Smooth muscle cell (in vitro differentiated cells): Measurements from ENCODE around the gene DISC1. TPM values are rescaled to one million over a fixed set of nuclear protein-coding genes. Genes with fewer than 3 reads are reported as not detected.
A peak's percentile ranks its signal among the peaks of the same experiment; 100 is the strongest.

Source experiments
- DNase-seq: peaks from one replicate; lab custom pipeline; 2025; ENCODE audit not compliant: unreplicated experiment; lab: John Stamatoyannopoulos, UW
- H2AFZ ChIP-seq: fragments of 200-600 bp; sonication (generic); 2 replicates; pipeline ENCODE4 v1.6.0; 2016; ENCODE audit warnings: antibody characterized with exemption, low read depth, mild to moderate bottlenecking
- H3F3A ChIP-seq: fragments of 200-600 bp; sonication (generic); 2 replicates; pipeline ENCODE4 v1.6.0; 2017; ENCODE audit warnings: antibody characterized with exemption, low read depth
- H3K27ac ChIP-seq: fragments of 200-600 bp; sonication (generic); 2 replicates; pipeline ENCODE4 v1.5.1; 2016; ENCODE audit warnings: low read depth, mild to moderate bottlenecking
- H3K27me3 ChIP-seq: fragments of 200-600 bp; sonication (generic); 2 replicates; pipeline ENCODE4 v1.6.1; 2016; ENCODE audit warnings: low read depth, mild to moderate bottlenecking
- H3K36me3 ChIP-seq: fragments of 200-600 bp; sonication (generic); 2 replicates; pipeline ENCODE4 v1.5.1; 2016; ENCODE audit warnings: low read depth
- H3K4me1 ChIP-seq: fragments of 200-600 bp; sonication (generic); 2 replicates; pipeline ENCODE4 v1.5.1; 2016; ENCODE audit warnings: low read depth
- H3K4me2 ChIP-seq: fragments of 200-600 bp; sonication (generic); 2 replicates; pipeline ENCODE4 v1.6.0; 2016; ENCODE audit warnings: mild to moderate bottlenecking
- H3K4me3 ChIP-seq: fragments of 200-600 bp; sonication (generic); 2 replicates; pipeline ENCODE4 v1.5.1; 2016; ENCODE audit warnings: mild to moderate bottlenecking
- H3K79me2 ChIP-seq: fragments of 200-600 bp; sonication (generic); 2 replicates; pipeline ENCODE4 v1.6.0; 2016; ENCODE audit warnings: low read depth, mild to moderate bottlenecking
- H3K9ac ChIP-seq: fragments of 200-600 bp; sonication (generic); 2 replicates; pipeline ENCODE4 v1.6.0; 2016; ENCODE audit warnings: low read depth
- H3K9me3 ChIP-seq: fragments of 200-600 bp; sonication (generic); replicated peaks from 2 replicates; pipeline ENCODE4 v1.5.1; 2016; ENCODE audit warnings: low read depth
- H4K20me1 ChIP-seq: fragments of 200-600 bp; sonication (generic); 2 replicates; pipeline ENCODE4 v1.6.0; 2016; ENCODE audit warnings: low read depth
- WGBS: methylation state at CpG from one replicate; pipeline ENCODE4 v1.1.7; 2016; ENCODE audit warnings: low lambda C conversion rate; 5-methylcytosine and 5-hydroxymethylcytosine counted together
- polyA plus RNA-seq: library from polyadenylated mRNA; unstranded; fragments of >200 nt; fragmentation: Nextera tagmentation; extraction: Ambion mirVana; gene quantifications from 2 replicates; pipeline ENCODE4 v1.2.1, GENCODE V29; 2016
- total RNA-seq: library from RNA; depleted of rRNA; stranded (reverse); fragments of >200 nt; gene quantifications from 2 replicates; pipeline ENCODE4 v1.2.3, GENCODE V29; 2014
- TF ChIP-seq, protein P1 (sequence below): fragments of 200-600 bp; sonication (generic); IDR thresholded peaks from 2 replicates; pipeline ENCODE4 v1.5.1; 2017; ENCODE audit warnings: borderline replicate concordance, mild to moderate bottlenecking, antibody characterized with exemption; ENCODE audit not compliant: insufficient read depth, poor library complexity, severe bottlenecking

The DISC1 gene
- total and polyA plus RNA-seq, 2 experiments from 2014 or later, result 0.89 to 4.3 TPM

GRCh38 chr1:231986631-231987336 lies 360.2 kb downstream of the DISC1 start:
- 44% methylated on average over 8 of the region's 8 CpGs for WGBS
- TF ChIP-seq, protein P1, sequence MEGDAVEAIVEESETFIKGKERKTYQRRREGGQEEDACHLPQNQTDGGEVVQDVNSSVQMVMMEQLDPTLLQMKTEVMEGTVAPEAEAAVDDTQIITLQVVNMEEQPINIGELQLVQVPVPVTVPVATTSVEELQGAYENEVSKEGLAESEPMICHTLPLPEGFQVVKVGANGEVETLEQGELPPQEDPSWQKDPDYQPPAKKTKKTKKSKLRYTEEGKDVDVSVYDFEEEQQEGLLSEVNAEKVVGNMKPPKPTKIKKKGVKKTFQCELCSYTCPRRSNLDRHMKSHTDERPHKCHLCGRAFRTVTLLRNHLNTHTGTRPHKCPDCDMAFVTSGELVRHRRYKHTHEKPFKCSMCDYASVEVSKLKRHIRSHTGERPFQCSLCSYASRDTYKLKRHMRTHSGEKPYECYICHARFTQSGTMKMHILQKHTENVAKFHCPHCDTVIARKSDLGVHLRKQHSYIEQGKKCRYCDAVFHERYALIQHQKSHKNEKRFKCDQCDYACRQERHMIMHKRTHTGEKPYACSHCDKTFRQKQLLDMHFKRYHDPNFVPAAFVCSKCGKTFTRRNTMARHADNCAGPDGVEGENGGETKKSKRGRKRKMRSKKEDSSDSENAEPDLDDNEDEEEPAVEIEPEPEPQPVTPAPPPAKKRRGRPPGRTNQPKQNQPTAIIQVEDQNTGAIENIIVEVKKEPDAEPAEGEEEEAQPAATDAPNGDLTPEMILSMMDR, result no peak
- no peaks in the 10 kb centered on the region for H3K27me3 ChIP-seq

GRCh38 chr1:231990388-231990787 lies 363.8 kb downstream of the DISC1 start:
- H3K9ac ChIP-seq, result no peak overlapping the region
- no peaks in the 10 kb centered on the region for H4K20me1 ChIP-seq
- TF ChIP-seq, protein P1, result no peak
- no peak overlapping the region for H3K4me3 ChIP-seq
- DNase-seq, result no peak
- H2AFZ ChIP-seq, result no peak overlapping the region
- no peak overlapping the region for H3K27ac ChIP-seq
- H3K27me3 ChIP-seq, result no peaks in the 10 kb centered on the region
- WGBS, result 89% methylated on average over 5 of the region's 5 CpGs
- H3K4me1 ChIP-seq, result peaks cover 11% of the 10 kb centered on the region
- H3K36me3 ChIP-seq, result no peaks in the 10 kb centered on the region
- H3F3A ChIP-seq, result no peaks in the 10 kb centered on the region
- no peaks in the 10 kb centered on the region for H3K9me3 ChIP-seq
- no peaks in the 10 kb centered on the region for H3K79me2 ChIP-seq
- H3K4me2 ChIP-seq, result no peak overlapping the region

More at GRCh38 chr1:231986631-231987336, 360.2 kb downstream of the DISC1 start:
- Histone ChIP-seq H3K4me2 (peak overlapping the region; percentile 51), H3K9ac (no peak overlapping the region), H3K36me3 (no peaks in the 10 kb centered on the region), H3K27ac (no peak overlapping the region), H4K20me1 (no peaks in the 10 kb centered on the region), H3F3A (no peaks in the 10 kb centered on the region), H3K79me2 (no peaks in the 10 kb centered on the region), H3K4me1 (peaks cover 11% of the 10 kb centered on the region), H3K4me3 (no peak overlapping the region), H2AFZ (no peak overlapping the region), H3K9me3 (no peaks in the 10 kb centered on the region)
- DNase-seq, result no peak

DNA sequence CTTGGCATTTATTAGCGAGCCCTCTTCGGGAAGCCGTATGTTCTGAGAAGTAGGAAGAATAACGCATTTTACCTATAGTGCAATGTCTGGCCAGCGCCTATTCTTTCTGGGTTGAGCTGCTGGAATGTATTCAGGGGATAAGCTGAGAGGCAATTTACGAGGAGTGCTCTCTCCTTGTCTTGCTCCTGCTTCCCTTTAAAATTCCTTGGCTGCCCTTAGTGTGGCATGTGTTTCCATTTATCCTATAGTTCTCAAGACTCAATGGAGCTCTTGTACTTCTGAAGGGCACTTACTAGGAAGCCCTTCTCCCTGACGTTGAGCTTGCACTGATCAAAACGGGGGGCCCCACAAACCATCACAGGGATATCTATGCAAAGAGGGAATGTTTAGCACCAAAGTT lies 364.6 kb downstream of the DISC1 start:
- 58% methylated on average over 8 of the region's 8 CpGs for WGBS
- TF ChIP-seq, protein P1, result no peak
- Histone ChIP-seq H3K4me1 (peaks cover 11% of the 10 kb centered on the region), H3K27ac (no peak overlapping the region), H2AFZ (no peak overlapping the region), H3K4me2 (no peak overlapping the region), H4K20me1 (no peaks in the 10 kb centered on the region), H3K9me3 (no peaks in the 10 kb centered on the region), H3K9ac (no peak overlapping the region), H3F3A (no peaks in the 10 kb centered on the region), H3K36me3 (no peaks in the 10 kb centered on the region), H3K4me3 (no peak overlapping the region), H3K79me2 (no peaks in the 10 kb centered on the region), H3K27me3 (no peaks in the 10 kb centered on the region)
- no peak for DNase-seq

DNA sequence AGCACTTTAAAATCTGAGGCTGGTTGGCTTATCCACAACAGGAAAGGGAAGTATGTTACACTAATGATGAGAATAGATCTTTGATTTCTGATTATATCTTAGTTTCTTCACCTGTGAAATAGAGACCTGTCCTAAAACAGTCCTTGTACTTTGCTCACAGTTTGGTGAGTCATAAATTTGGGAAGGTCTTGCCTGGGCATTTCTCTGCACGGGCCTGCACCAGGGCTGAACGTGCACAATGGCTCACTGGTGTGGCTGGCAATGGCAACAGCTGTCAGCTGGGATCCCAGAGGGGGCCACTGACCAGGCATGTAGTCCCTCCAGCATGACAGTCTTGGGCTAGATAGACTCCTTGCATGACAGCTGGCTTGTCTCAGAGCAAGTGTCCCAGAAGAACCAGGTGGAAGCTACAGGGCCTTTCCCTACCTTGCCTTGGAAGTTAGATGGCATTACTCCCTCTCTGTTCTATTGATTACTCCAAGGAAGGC lies 367.4 kb downstream of the DISC1 start:
- Histone ChIP-seq H3K79me2 (no peaks in the 10 kb centered on the region), H3K4me1 (no peaks in the 10 kb centered on the region), H4K20me1 (no peaks in the 10 kb centered on the region), H3K27me3 (no peaks in the 10 kb centered on the region), H3K9ac (no peak overlapping the region), H3K27ac (no peak overlapping the region), H3K9me3 (no peaks in the 10 kb centered on the region), H3K4me3 (no peak overlapping the region), H2AFZ (no peak overlapping the region), H3K36me3 (no peaks in the 10 kb centered on the region), H3F3A (no peaks in the 10 kb centered on the region), H3K4me2 (no peak overlapping the region)
- DNase-seq, result no peak
- TF ChIP-seq, protein P1, result no peak
- WGBS, result 89% methylated on average over 2 of the region's 2 CpGs
